HG02798 (cell line): ENCODE data around the gene PDS5B.
"Not testable (repeated sequence)": the region's sequence is repeated elsewhere in the genome, so short reads cannot be mapped to it uniquely, and the experiment has no call there.

Experiments
- ATAC-seq: cut with Tn5 transposase; IDR thresholded peaks from one replicate; pipeline ENCODE4 v1.9.1; 2021; ENCODE audit warnings: mild to moderate bottlenecking; ENCODE audit not compliant: unreplicated experiment, poor library complexity

Gene PDS5B

GRCh38 chr13:32716201-32716600, 129.9 kb downstream of the PDS5B start:
- ATAC-seq = not testable (repeated sequence)

- no peak for ATAC-seq
Observed at GRCh38 chr13:32720026-32720425, 133.8 kb downstream of the PDS5B start.

- ATAC-seq = not testable (repeated sequence)
Observed at GRCh38 chr13:32721131-32722034, 135.1 kb downstream of the PDS5B start.

GRCh38 chr13:32722340-32722739, 136.1 kb downstream of the PDS5B start:
- no peak for ATAC-seq

- no peak for ATAC-seq
Observed at GRCh38 chr13:32723987-32724386, 137.7 kb downstream of the PDS5B start.

GRCh38 chr13:32726374-32727037, 140.3 kb downstream of the PDS5B start:
- no peak for ATAC-seq

GRCh38 chr13:32728327-32728726, 142.1 kb downstream of the PDS5B start:
- ATAC-seq = no peak

GRCh38 chr13:32729097-32729496, 142.8 kb downstream of the PDS5B start:
- ATAC-seq = not testable (repeated sequence)

GRCh38 chr13:32731074-32731473, 144.8 kb downstream of the PDS5B start:
- ATAC-seq = no peak

GRCh38 chr13:32731576-32731975, 145.3 kb downstream of the PDS5B start:
- no peak for ATAC-seq

GRCh38 chr13:32733690-32734089, 147.4 kb downstream of the PDS5B start:
- no peak for ATAC-seq

GRCh38 chr13:32734511-32734910, 148.3 kb downstream of the PDS5B start:
- ATAC-seq = no peak

GRCh38 chr13:32735859-32736258, 149.6 kb downstream of the PDS5B start:
- ATAC-seq = no peak

- ATAC-seq = no peak
Observed at GRCh38 chr13:32736648-32737047, 150.4 kb downstream of the PDS5B start.

GRCh38 chr13:32737111-32737571, 150.9 kb downstream of the PDS5B start:
- ATAC-seq = peak; percentile 63

GRCh38 chr13:32737679-32738078, 151.4 kb downstream of the PDS5B start:
- ATAC-seq = peak; percentile 42

GRCh38 chr13:32745509-32745908, 159.3 kb downstream of the PDS5B start:
- no peak for ATAC-seq

- ATAC-seq = no peak
Observed at GRCh38 chr13:32746474-32746873, 160.2 kb downstream of the PDS5B start.

- no peak for ATAC-seq
Observed at GRCh38 chr13:32748305-32748704, 162.1 kb downstream of the PDS5B start.

GRCh38 chr13:32751340-32751739, 165.1 kb downstream of the PDS5B start:
- no peak for ATAC-seq

- ATAC-seq = no peak
Observed at GRCh38 chr13:32752311-32752710, 166.1 kb downstream of the PDS5B start.
